Measurements from ENCODE around the gene SYCE1L. TPM values are rescaled to one million over a fixed set of nuclear protein-coding genes. Genes with fewer than 3 reads are reported as not detected.
"Not testable (repeated sequence)": the region's sequence is repeated elsewhere in the genome, so short reads cannot be mapped to it uniquely, and the experiment has no call there.

SYCE1L gene
- not detected in 2 replicates for total RNA-seq (2014; rRNA removed; shearing (Covaris generic))

DNA sequence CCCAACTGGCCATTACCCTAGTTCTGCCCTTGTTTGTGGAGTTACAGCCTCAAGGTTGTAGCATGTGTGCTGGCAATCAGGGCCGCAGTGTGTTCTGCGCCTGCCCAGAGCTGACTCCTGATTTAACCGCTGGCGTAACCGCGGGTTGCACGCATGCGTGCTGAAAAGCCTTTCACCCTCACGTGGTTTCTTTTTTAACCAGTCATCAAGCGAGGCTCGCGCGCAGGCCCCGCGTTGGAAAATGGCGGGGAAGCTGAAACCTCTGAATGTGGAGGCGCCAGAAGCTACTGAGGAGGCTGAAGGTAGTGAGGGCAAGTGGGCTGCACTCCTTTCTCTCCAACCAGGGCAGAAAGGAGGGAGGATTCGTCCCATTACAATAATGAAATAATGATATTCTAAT, at the start of gene SYCE1L:
Gene SYCE1L (plus strand): TSS at position 198 of the 400 bp plus-strand sequence. CDS start 44 bp downstream, at position 242.
- no peak for DNase-seq (ENCODE audit: low read depth)

- no peak for DNase-seq (ENCODE audit: low read depth)
Measured at GRCh38 chr16:77157346-77158058, 41.7 kb upstream of the SYCE1L start.

GRCh38 chr16:77158293-77158692, 40.9 kb upstream of the SYCE1L start:
- no peak for DNase-seq (ENCODE audit: low read depth)

- DNase-seq (ENCODE audit: low read depth) = no peak
Measured at GRCh38 chr16:77165006-77165405, 34.2 kb upstream of the SYCE1L start.

DNA sequence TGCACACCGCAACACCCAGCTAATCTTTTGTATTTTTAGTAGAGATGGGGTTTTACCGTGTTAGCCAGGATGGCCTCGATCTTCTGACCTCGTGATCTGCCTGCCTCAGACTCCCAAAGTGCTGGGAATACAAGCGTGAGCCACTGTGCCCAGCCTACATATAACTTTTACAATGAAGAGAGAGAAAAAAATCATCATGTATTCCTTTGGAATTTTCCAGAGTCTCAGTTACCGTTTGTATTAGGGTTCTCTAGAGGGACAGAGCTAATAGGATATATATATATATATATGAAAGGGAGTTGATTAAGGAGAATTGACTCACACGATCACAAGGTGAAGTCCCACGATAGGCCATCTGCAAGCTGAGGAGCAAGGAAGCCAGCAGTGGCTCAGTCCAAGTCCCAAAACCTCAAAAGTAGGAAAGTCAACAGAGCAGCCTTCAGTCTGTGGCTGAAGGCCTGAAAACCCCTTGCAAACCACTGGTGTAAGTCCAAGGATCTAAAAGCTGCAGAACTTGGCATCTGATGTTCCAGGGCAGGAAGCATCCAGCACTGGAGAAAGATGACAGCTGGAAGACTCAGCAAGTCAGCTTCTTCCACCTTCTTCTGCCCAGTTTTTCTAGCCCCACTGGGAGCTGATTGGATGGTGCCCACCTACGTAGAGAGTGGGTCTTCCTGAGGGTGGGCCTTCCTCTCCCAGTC, 33.5 kb upstream of the SYCE1L start:
- not testable (repeated sequence) for DNase-seq (ENCODE audit: low read depth)

GRCh38 chr16:77166726-77167125, 32.5 kb upstream of the SYCE1L start:
- DNase-seq (ENCODE audit: low read depth) = no peak

DNA sequence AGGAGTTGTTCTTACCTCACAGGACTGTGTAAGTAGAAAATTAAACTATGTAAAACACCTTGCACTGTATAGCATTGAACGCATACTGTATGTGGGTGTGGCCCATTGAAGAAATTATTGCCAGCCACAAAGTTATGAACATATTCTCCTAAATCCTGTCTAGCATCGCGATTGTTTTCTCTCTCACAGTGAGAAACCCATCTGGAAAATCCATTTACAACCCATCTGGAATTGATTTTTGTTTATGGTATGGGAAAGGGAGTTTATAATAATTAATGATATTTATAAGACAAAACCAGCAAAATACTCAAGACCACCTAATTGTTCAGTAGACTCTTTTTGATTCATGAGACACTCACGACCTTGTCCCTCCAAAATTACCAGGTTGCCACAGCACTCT, 30.3 kb upstream of the SYCE1L start:
- DNase-seq (ENCODE audit: low read depth) = no peak

- peak; percentile 59 for DNase-seq (ENCODE audit: low read depth)
Measured at GRCh38 chr16:77169650-77170236, 29.5 kb upstream of the SYCE1L start.

GRCh38 chr16:77170805-77171204, 28.4 kb upstream of the SYCE1L start:
- no peak for DNase-seq (ENCODE audit: low read depth)

DNA sequence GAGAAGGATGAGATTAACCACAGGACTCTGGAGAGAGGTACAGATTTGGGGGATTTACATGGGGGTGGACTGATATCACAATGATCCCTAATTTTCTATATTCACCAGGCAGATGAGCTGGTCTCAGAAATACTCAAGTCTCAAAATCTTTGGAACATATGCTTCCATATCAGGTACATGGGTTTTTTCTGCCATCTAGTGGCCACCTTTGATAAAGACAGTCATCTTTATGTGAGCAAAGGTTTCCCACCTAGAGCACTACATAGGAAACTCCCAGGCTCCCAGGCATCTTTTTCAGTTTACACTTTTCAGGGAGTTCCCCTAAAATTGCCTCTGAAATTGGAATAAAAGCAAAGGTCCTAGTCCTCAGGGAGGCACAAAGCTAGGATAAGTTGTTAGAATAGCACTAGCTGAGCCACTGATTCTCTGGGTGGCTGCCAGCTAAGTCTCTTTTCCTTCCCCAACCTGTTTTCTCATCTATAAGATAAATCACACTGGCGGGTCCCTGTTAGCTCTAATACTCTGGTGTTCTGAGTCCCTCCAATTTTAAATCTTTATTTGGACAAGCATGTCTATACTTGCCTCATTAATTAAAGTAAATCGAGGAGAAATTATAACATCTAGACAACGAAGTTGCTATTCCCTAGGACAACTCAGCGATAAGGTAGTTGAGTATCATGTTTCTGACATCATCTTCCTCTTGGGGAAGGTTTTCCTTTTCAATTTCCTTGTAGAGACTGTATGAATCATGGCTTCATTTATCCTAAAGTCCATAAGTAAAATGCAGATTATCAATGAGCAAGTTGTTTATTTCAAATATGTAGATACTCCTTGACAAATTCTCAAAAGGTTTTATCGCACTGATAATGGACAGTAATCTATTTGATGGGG, 27.2 kb upstream of the SYCE1L start:
- DNase-seq (ENCODE audit: low read depth) = peak; percentile 52

- DNase-seq (ENCODE audit: low read depth) = no peak
Measured at GRCh38 chr16:77172951-77173350, 26.3 kb upstream of the SYCE1L start.

DNA sequence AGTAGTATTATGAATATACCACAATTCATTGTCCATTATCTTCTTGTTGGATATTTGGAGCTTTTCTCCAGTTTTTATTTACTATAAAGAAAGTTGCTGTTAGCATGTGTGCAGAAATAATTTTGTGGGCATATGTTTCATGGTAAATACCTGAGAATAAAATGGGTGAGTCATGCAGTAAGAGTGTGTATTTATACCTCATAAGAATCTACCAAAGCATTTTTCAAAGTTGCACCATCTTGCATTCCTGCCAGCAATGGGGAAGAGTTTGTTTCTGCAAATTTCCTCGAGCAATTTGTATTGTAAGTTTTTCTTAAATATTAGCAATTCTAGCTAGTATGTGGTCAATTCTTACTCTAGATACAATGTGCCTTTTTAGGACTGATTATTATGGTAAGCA, 16.1 kb upstream of the SYCE1L start:
- DNase-seq (ENCODE audit: low read depth) = no peak

DNA sequence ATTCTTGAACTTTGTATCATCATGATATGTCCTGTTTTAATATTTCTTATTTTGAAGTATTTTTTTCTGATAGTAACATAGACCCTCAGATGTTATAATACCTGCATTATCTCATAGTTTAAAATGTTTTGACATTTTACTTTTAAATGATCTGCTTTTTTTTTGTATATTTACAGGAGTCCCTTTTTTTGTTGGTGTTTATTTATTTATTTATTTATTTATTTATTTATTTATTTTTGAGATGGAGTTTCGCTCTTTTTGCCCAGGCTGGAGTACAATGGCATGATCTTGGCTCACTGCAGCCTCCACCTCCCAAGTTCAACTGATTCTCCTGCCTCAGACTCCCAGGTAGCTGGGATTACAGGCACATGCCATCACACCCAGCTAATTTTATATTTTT, 12.9 kb upstream of the SYCE1L start:
- not testable (repeated sequence) for DNase-seq (ENCODE audit: low read depth)

- no peak for DNase-seq (ENCODE audit: low read depth)
Measured at GRCh38 chr16:77190190-77190477, 9.1 kb upstream of the SYCE1L start.

- DNase-seq (ENCODE audit: low read depth) = peak; percentile 98
Measured at GRCh38 chr16:77190478-77191258, 8.5 kb upstream of the SYCE1L start, which contains the start of gene MON1B. Gene MON1B, plus strand, starts transcription at chr16:77191190. Its CDS starts 296 bp downstream, at chr16:77191486.

- DNase-seq (ENCODE audit: low read depth) = peak; percentile 19
Measured at GRCh38 chr16:77191259-77191969, 7.8 kb upstream of the SYCE1L start.

DNA sequence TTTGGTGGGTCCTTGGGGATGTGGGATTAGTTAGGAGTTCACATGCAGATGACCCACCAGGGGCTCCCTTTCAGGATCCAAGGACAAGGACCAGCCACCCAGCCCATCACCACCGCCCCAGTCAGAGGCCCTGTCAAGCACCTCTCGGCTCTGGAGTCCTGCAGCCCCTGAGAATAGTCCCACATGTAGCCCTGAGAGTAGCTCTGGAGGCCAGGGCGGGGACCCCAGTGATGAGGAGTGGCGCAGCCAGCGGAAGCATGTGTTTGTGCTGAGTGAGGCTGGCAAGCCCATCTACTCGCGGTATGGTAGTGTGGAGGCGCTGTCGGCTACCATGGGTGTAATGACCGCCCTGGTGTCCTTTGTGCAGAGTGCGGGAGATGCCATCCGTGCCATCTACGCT, 5.8 kb upstream of the SYCE1L start:
- no peak for DNase-seq (ENCODE audit: low read depth)

GRCh38 chr16:77194295-77195231, 4.6 kb upstream of the SYCE1L start:
- no peak for DNase-seq (ENCODE audit: low read depth)

DNA sequence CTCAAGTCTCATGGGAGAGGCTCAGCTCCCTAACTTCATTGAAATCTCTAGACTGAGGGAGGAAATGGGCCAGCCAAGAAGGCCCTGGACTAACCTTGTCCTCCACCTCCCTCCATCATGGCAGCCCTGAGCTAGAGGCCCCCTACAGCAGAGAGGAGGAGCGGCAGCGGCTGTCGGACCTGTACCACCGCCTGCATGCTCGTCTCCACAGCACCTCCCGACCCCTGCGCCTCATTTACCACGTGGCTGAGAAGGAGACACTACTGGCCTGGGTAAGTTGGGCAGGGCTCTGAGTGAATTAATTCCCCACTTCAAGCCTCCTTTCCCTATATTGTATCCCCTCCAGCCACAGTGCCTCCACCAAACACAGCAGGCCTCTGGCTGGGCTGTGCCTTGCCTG, 3.8 kb upstream of the SYCE1L start:
- no peak for DNase-seq (ENCODE audit: low read depth)

All from Daoy (cell line).